GOT3 (cell line): ENCODE results near the gene PLA2G15.
"Not testable (repeated sequence)": the region's sequence is repeated elsewhere in the genome, so short reads cannot be mapped to it uniquely, and the experiment has no call there.

ENCODE experiments used
- DNase-seq: peaks from one replicate; lab custom pipeline; 2025; ENCODE audit warnings: mixed read lengths; lab: John Stamatoyannopoulos, UW

Gene PLA2G15

GRCh38 chr16:68279726-68280558, 34.8 kb downstream of the PLA2G15 start:
- DNase-seq, result no peak

- DNase-seq, result no peak
Observed at GRCh38 chr16:68281368-68282063, 36.3 kb downstream of the PLA2G15 start.

- DNase-seq, result no peak
Observed at GRCh38 chr16:68282064-68282452, 36.9 kb downstream of the PLA2G15 start.

GRCh38 chr16:68283346-68283745, 38.2 kb downstream of the PLA2G15 start:
- DNase-seq, result no peak

GRCh38 chr16:68283801-68284598, 38.8 kb downstream of the PLA2G15 start:
- no peak for DNase-seq

- no peak for DNase-seq
Observed at GRCh38 chr16:68284847-68285246, 39.7 kb downstream of the PLA2G15 start.

- DNase-seq, result no peak
Observed at GRCh38 chr16:68285683-68286082, 40.5 kb downstream of the PLA2G15 start.

- DNase-seq, result no peak
Observed at GRCh38 chr16:68286153-68287074, 41.2 kb downstream of the PLA2G15 start.

- peak; percentile 65 for DNase-seq
Observed at GRCh38 chr16:68287276-68288251, 42.4 kb downstream of the PLA2G15 start.

- no peak for DNase-seq
Observed at GRCh38 chr16:68288252-68288650, 43.1 kb downstream of the PLA2G15 start.

- DNase-seq, result not testable (repeated sequence)
Observed at GRCh38 chr16:68288796-68289195, 43.6 kb downstream of the PLA2G15 start.

GRCh38 chr16:68289202-68289601, 44.0 kb downstream of the PLA2G15 start:
- DNase-seq, result no peak

GRCh38 chr16:68289621-68290329, 44.6 kb downstream of the PLA2G15 start:
- no peak for DNase-seq

GRCh38 chr16:68290450-68290849, 45.3 kb downstream of the PLA2G15 start:
- DNase-seq, result no peak

GRCh38 chr16:68291227-68291626, 46.1 kb downstream of the PLA2G15 start:
- DNase-seq, result no peak

GRCh38 chr16:68292425-68292824, 47.3 kb downstream of the PLA2G15 start:
- no peak for DNase-seq

GRCh38 chr16:68296291-68296690, 51.1 kb downstream of the PLA2G15 start:
- DNase-seq, result no peak

GRCh38 chr16:68296693-68297092, 51.5 kb downstream of the PLA2G15 start:
- DNase-seq, result no peak

GRCh38 chr16:68297908-68298307, 52.7 kb downstream of the PLA2G15 start:
- no peak for DNase-seq

- DNase-seq, result no peak
Observed at GRCh38 chr16:68298312-68298711, 53.1 kb downstream of the PLA2G15 start.
